Hepatocyte (in vitro differentiated cells): Measurements from ENCODE around the gene GALNT7.

Source experiments
- EZH2phosphoT487 ChIP-seq: fragments of 200-600 bp; sonication (generic); IDR thresholded peaks from one replicate; pipeline ENCODE4 v1.6.1; 2018; ENCODE audit warnings: antibody characterized with exemption, mild to moderate bottlenecking, low read depth, moderate library complexity; ENCODE audit not compliant: unreplicated experiment, severe bottlenecking
- TF ChIP-seq, protein P1 (sequence below): fragments of 200-600 bp; sonication (generic); IDR thresholded peaks from 2 replicates; pipeline ENCODE4 v1.5.1; 2016; ENCODE audit warnings: antibody characterized with exemption, mild to moderate bottlenecking; ENCODE audit not compliant: poor library complexity

DNA sequence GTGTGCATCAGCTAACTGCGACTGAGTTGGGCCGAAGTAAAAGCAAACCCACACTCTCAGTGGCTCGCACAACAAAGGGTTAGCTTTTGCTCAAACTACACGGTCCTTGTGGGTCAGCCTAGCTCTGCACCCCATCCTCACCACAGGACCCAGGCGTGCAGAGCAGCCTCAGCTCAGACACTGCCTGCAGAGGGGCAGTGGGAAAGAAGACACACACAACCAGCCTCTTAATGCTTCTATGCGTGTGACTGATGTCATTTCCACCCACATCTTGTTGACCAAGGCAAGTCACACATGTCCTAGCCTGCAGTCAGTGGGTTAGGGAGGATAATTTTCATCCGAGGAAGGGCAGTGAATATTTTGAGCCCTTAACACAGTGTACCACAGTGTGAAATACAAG, 125.1 kb downstream of the GALNT7 start:
- TF ChIP-seq, protein P1, sequence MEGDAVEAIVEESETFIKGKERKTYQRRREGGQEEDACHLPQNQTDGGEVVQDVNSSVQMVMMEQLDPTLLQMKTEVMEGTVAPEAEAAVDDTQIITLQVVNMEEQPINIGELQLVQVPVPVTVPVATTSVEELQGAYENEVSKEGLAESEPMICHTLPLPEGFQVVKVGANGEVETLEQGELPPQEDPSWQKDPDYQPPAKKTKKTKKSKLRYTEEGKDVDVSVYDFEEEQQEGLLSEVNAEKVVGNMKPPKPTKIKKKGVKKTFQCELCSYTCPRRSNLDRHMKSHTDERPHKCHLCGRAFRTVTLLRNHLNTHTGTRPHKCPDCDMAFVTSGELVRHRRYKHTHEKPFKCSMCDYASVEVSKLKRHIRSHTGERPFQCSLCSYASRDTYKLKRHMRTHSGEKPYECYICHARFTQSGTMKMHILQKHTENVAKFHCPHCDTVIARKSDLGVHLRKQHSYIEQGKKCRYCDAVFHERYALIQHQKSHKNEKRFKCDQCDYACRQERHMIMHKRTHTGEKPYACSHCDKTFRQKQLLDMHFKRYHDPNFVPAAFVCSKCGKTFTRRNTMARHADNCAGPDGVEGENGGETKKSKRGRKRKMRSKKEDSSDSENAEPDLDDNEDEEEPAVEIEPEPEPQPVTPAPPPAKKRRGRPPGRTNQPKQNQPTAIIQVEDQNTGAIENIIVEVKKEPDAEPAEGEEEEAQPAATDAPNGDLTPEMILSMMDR, result no peak
- TF ChIP-seq EZH2phosphoT487, result no peak
